Subcutaneous abdominal adipose tissue (tissue), 5 donors: ENCODE measurements around the gene EIF2B4.

ENCODE experiments used
- H3K27ac ChIP-seq: one replicate; pipeline ENCODE4 v1.7.0; 2013; ENCODE audit warnings: low read depth, mild to moderate bottlenecking, inconsistent platforms, low read length, moderate library complexity
- H3K27me3 ChIP-seq, 5 donors: one replicate each; pipeline ENCODE4 v1.7.0; 2013; ENCODE audit warnings: low read length in 5 of 5, inconsistent platforms in 1 of 5; ENCODE audit not compliant: control insufficient read depth in 5 of 5, insufficient read depth in 4 of 5
- H3K36me3 ChIP-seq, 5 donors: one replicate each; pipeline ENCODE4 v1.7.0; 2013; ENCODE audit warnings: low read length in 5 of 5; ENCODE audit not compliant: control insufficient read depth in 5 of 5, insufficient read depth in 5 of 5
- H3K4me1 ChIP-seq, 5 donors: one replicate each; pipeline ENCODE4 v1.7.0; 2013; ENCODE audit warnings: low read length in 5 of 5, mild to moderate bottlenecking in 3 of 5, moderate library complexity in 1 of 5; ENCODE audit not compliant: control insufficient read depth in 5 of 5, insufficient read depth in 5 of 5
- H3K4me3 ChIP-seq, 5 donors: one replicate each; pipeline ENCODE4 v1.7.0; 2013; ENCODE audit warnings: low read length in 5 of 5, low read depth in 1 of 5
- H3K9ac ChIP-seq, 5 donors: one replicate each; pipeline ENCODE4 v1.7.0; 2013; ENCODE audit warnings: low read length in 5 of 5, mild to moderate bottlenecking in 4 of 5, moderate library complexity in 3 of 5
- H3K9me3 ChIP-seq, 5 donors: one replicate each; pipeline ENCODE4 v1.7.0; 2013; ENCODE audit warnings: low read length in 5 of 5; ENCODE audit not compliant: control insufficient read depth in 5 of 5
- donor health status: healthy.
- donor health status: healthy.
- donor health status: healthy.
- donor health status: healthy.
- donor health status: healthy.

The EIF2B4 gene

GRCh38 chr2:27377618-27378095 is 7.5 kb upstream of the EIF2B4 start:
- peaks cover 5 to 50% (median 36%) of the 10 kb centered on the region in 5 donors for H3K4me1 ChIP-seq
- no peaks in the 10 kb centered on the region for H3K9me3 ChIP-seq
- H3K9ac ChIP-seq = no peak overlapping the region
- H3K36me3 ChIP-seq = peaks cover 0 to 70% (median 67%) of the 10 kb centered on the region in 5 donors
- no peak overlapping the region for H3K4me3 ChIP-seq
- no peak overlapping the region for H3K27ac ChIP-seq
- no peaks in the 10 kb centered on the region for H3K27me3 ChIP-seq

GRCh38 chr2:27376866-27377617 is 6.9 kb upstream of the EIF2B4 start:
- peak overlapping the region in 1 of 5 donors; percentile 17 for H3K9ac ChIP-seq
- H3K36me3 ChIP-seq = peaks cover 0 to 71% (median 62%) of the 10 kb centered on the region in 5 donors
- peaks cover 5 to 56% (median 42%) of the 10 kb centered on the region in 5 donors for H3K4me1 ChIP-seq
- H3K27me3 ChIP-seq = no peaks in the 10 kb centered on the region
- H3K9me3 ChIP-seq = no peaks in the 10 kb centered on the region
- H3K4me3 ChIP-seq = no peak overlapping the region
- H3K27ac ChIP-seq = no peak overlapping the region

- H3K27ac ChIP-seq = no peak overlapping the region
- peak overlapping the region in 1 of 5 donors; percentile 17 for H3K9ac ChIP-seq
- no peaks in the 10 kb centered on the region for H3K27me3 ChIP-seq
- H3K4me1 ChIP-seq = peaks cover 8 to 59% (median 46%) of the 10 kb centered on the region in 5 donors
- no peak overlapping the region for H3K4me3 ChIP-seq
- peaks cover 0 to 65% (median 58%) of the 10 kb centered on the region in 5 donors for H3K36me3 ChIP-seq
- H3K9me3 ChIP-seq = no peaks in the 10 kb centered on the region
These were observed 6.2 kb upstream of the EIF2B4 start for GRCh38 chr2:27376151-27376865.

- H3K4me3 ChIP-seq = no peak overlapping the region
- no peaks in the 10 kb centered on the region for H3K27me3 ChIP-seq
- H3K9ac ChIP-seq = no peak overlapping the region
- H3K4me1 ChIP-seq = peaks cover 6 to 60% (median 46%) of the 10 kb centered on the region in 5 donors
- no peaks in the 10 kb centered on the region for H3K9me3 ChIP-seq
- peaks cover 0 to 65% (median 58%) of the 10 kb centered on the region in 5 donors for H3K36me3 ChIP-seq
- no peak overlapping the region for H3K27ac ChIP-seq
These were observed 5.5 kb upstream of the EIF2B4 start for GRCh38 chr2:27375513-27376099.

- H3K27ac ChIP-seq = no peak overlapping the region
- H3K4me1 ChIP-seq = peaks cover 10 to 59% (median 43%) of the 10 kb centered on the region in 5 donors
- H3K9me3 ChIP-seq = no peaks in the 10 kb centered on the region
- no peaks in the 10 kb centered on the region for H3K27me3 ChIP-seq
- peaks cover 0 to 65% (median 58%) of the 10 kb centered on the region in 5 donors for H3K36me3 ChIP-seq
- no peak overlapping the region for H3K9ac ChIP-seq
- no peak overlapping the region for H3K4me3 ChIP-seq
These were observed 3.4 kb upstream of the EIF2B4 start for GRCh38 chr2:27373567-27373966.

- no peaks in the 10 kb centered on the region for H3K9me3 ChIP-seq
- no peaks in the 10 kb centered on the region for H3K27me3 ChIP-seq
- H3K9ac ChIP-seq = peak overlapping the region in 1 of 5 donors; percentile 100
- no peak overlapping the region for H3K4me3 ChIP-seq
- no peak overlapping the region for H3K27ac ChIP-seq
- peaks cover 10 to 54% (median 41%) of the 10 kb centered on the region in 5 donors for H3K4me1 ChIP-seq
- peaks cover 4 to 65% (median 56%) of the 10 kb centered on the region in 5 donors for H3K36me3 ChIP-seq
These were observed 2.8 kb upstream of the EIF2B4 start for GRCh38 chr2:27372937-27373336.

GRCh38 chr2:27370816-27371620 is 880 bp upstream of the EIF2B4 start:
- peak overlapping the region; percentile 97 to 100 (median 99) for H3K9ac ChIP-seq
- H3K36me3 ChIP-seq = peaks cover 11 to 65% (median 55%) of the 10 kb centered on the region in 5 donors

GRCh38 chr2:27369471-27370025 is 590 bp downstream of the EIF2B4 start:
- Histone ChIP-seq H3K9me3 (no peaks in the 10 kb centered on the region), H3K27me3 (no peaks in the 10 kb centered on the region), H3K27ac (peak overlapping the region; percentile 96), H3K36me3 (peaks cover 11 to 61% (median 54%) of the 10 kb centered on the region in 5 donors), H3K9ac (peak overlapping the region; percentile 82 to 99 (median 95)), H3K4me3 (peak overlapping the region; percentile 78 to 98 (median 91)), H3K4me1 (peaks cover 10 to 39% (median 33%) of the 10 kb centered on the region in 5 donors)

More at GRCh38 chr2:27370816-27371620, 880 bp upstream of the EIF2B4 start:
- peaks cover 10 to 39% (median 33%) of the 10 kb centered on the region in 5 donors for H3K4me1 ChIP-seq
- H3K9me3 ChIP-seq = no peaks in the 10 kb centered on the region
- peak overlapping the region; percentile 96 for H3K27ac ChIP-seq
- no peaks in the 10 kb centered on the region for H3K27me3 ChIP-seq
- H3K4me3 ChIP-seq = peak overlapping the region; percentile 70 to 98 (median 91)

- Histone ChIP-seq H3K9ac (no peak overlapping the region), H3K27me3 (no peaks in the 10 kb centered on the region), H3K9me3 (no peaks in the 10 kb centered on the region), H3K36me3 (peaks cover 15 to 52% (median 45%) of the 10 kb centered on the region in 5 donors), H3K27ac (no peak overlapping the region), H3K4me1 (peaks cover 0 to 3% (median 3%) of the 10 kb centered on the region in 5 donors), H3K4me3 (no peak overlapping the region)
These were observed 6.2 kb downstream of the EIF2B4 start for GRCh38 chr2:27363933-27364332.
